SK-N-SH treated with all-trans-retinoic acid at 6 μM for 48 hours (cell line): ENCODE measurements around the gene MRPL58.

Source experiments
- ATAC-seq: fragments of 200-7000 bp; cut with Tn5 transposase; 3 replicates; pipeline ENCODE4 v1.9.1; 2020; ENCODE audit warnings: mild to moderate bottlenecking, moderate library complexity
- ARNTL ChIP-seq: fragments of 450-650 bp; formaldehyde crosslinking; IDR thresholded peaks from 2 replicates; pipeline ENCODE4 v1.5.0; 2020; ENCODE audit warnings: low read depth, mild to moderate bottlenecking, moderate library complexity, borderline replicate concordance
- BACH2 ChIP-seq: fragments of 250-450 bp; sonication (Bioruptor Pico); IDR thresholded peaks from 2 replicates; pipeline ENCODE4 v1.9.0; 2021; ENCODE audit warnings: mild to moderate bottlenecking, borderline replicate concordance
- CREB5 ChIP-seq: fragments of 250-450 bp; sonication (Bioruptor Pico); IDR thresholded peaks from 2 replicates; pipeline ENCODE4 v1.5.1; 2020; ENCODE audit warnings: low read depth, mild to moderate bottlenecking, moderate library complexity
- CSDC2 ChIP-seq: fragments of 250-450 bp; sonication (Bioruptor Pico); IDR thresholded peaks from 2 replicates; pipeline ENCODE4 v1.5.0; 2020; ENCODE audit warnings: mild to moderate bottlenecking, moderate library complexity
- CSRNP3 ChIP-seq: fragments of 250-450 bp; sonication (Bioruptor Pico); IDR thresholded peaks from 2 replicates; pipeline ENCODE4 v1.5.1; 2021; ENCODE audit warnings: mild to moderate bottlenecking, moderate library complexity
- GLIS3 ChIP-seq: fragments of 250-450 bp; sonication (Bioruptor Pico); IDR thresholded peaks from 2 replicates; pipeline ENCODE4 v1.5.0; 2020; ENCODE audit warnings: mild to moderate bottlenecking, moderate library complexity
- ISL1 ChIP-seq: fragments of 250-450 bp; sonication (Bioruptor Pico); IDR thresholded peaks from 2 replicates; pipeline ENCODE4 v2.1.2; 2022; ENCODE audit warnings: mild to moderate bottlenecking, moderate library complexity
- OSR1 ChIP-seq: fragments of 250-450 bp; sonication (Bioruptor Pico); IDR thresholded peaks from 2 replicates; pipeline ENCODE4 v1.8.0; 2022; ENCODE audit warnings: moderate library complexity, mild to moderate bottlenecking, inconsistent platforms
- PPARA ChIP-seq: fragments of 250-450 bp; sonication (Bioruptor Pico); IDR thresholded peaks from 2 replicates; pipeline ENCODE4 v1.5.0; 2020; ENCODE audit warnings: mild to moderate bottlenecking, borderline replicate concordance
- RARB ChIP-seq: fragments of 250-450 bp; sonication (Bioruptor Pico); IDR thresholded peaks from 2 replicates; pipeline ENCODE4 v1.8.0; 2021; ENCODE audit warnings: mild to moderate bottlenecking, moderate library complexity
- SNAI2 ChIP-seq: fragments of 250-450 bp; sonication (Bioruptor Pico); IDR thresholded peaks from 2 replicates; pipeline ENCODE4 v1.5.0; 2020; ENCODE audit warnings: mild to moderate bottlenecking, moderate library complexity
- TOX ChIP-seq: fragments of 250-450 bp; sonication (Bioruptor Pico); IDR thresholded peaks from 2 replicates; pipeline ENCODE4 v1.8.0; 2021; ENCODE audit warnings: mild to moderate bottlenecking, moderate library complexity, borderline replicate concordance
- TSHZ2 ChIP-seq: fragments of 250-450 bp; sonication (Bioruptor Pico); IDR thresholded peaks from 2 replicates; pipeline ENCODE4 v1.5.0; 2020; ENCODE audit warnings: mild to moderate bottlenecking, moderate library complexity
- ZFP3 ChIP-seq: fragments of 250-450 bp; sonication (Bioruptor Pico); IDR thresholded peaks from 2 replicates; pipeline ENCODE4 v1.5.0; 2020; ENCODE audit warnings: mild to moderate bottlenecking, moderate library complexity
- ZNF565 ChIP-seq: fragments of 450-650 bp; formaldehyde crosslinking; conservative IDR thresholded peaks from 2 replicates; pipeline ENCODE4 v1.5.0; 2020; ENCODE audit warnings: low read depth, mild to moderate bottlenecking, moderate library complexity
- ZNF70 ChIP-seq: fragments of 450-650 bp; formaldehyde crosslinking; IDR thresholded peaks from 2 replicates; pipeline ENCODE4 v1.5.0; 2020; ENCODE audit warnings: mild to moderate bottlenecking, moderate library complexity
- ZNF8 ChIP-seq: fragments of 450-650 bp; formaldehyde crosslinking; IDR thresholded peaks from 2 replicates; pipeline ENCODE4 v1.5.0; 2020; ENCODE audit warnings: mild to moderate bottlenecking, moderate library complexity
- TF ChIP-seq, protein P1 (sequence below): fragments of 250-450 bp; sonication (Bioruptor Pico); IDR thresholded peaks from 2 replicates; pipeline ENCODE4 v1.8.0; 2020; ENCODE audit warnings: mild to moderate bottlenecking, moderate library complexity, borderline replicate concordance
- TF ChIP-seq, protein P2 (sequence below): fragments of 250-450 bp; sonication (Bioruptor Pico); IDR thresholded peaks from 2 replicates; pipeline ENCODE4 v1.8.0; 2021; ENCODE audit warnings: low read depth, mild to moderate bottlenecking, moderate library complexity, borderline replicate concordance

The MRPL58 gene

DNA sequence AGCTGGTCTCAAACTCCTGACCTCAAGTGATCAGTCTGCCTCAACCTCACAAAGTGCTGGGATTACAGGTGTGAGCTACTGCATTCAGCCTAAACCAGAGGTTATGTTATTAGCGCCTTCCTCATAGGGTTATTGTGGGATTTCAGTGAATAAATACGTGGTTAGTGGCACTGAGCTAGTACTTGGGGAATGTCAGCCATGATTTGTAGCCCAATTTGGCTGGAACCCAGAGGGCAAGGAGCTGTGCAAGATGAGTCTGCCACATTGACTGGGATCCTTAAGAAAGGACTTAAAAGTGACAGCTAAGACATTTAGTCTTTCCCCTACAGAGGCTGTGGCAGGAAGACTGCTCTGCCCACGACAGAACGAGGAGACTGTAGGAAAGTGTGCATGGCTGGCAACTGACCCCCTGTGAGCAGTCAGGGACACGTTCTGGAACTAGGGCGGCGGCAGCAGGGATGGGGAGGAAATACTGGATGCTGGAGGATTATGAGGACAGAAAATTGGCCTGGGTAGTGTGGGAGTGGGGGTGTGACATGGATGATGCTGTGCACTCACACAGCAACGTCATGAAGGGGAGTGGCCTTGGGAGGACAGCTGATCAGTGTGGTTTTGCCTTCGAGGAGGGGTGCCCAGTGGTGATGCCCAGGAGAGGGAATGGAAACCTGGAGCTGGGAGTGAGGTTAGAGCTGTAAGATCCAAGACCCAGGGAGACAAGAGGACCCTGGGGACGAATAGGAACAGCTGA, 19.7 kb downstream of the MRPL58 start:
- peak; percentile 54 for ATAC-seq
- TF ChIP-seq CSRNP3 (CRISPR knock-in tag) (no peak), ZNF565 (CRISPR knock-in tag) (no peak), CREB5 (no peak), OSR1 (CRISPR knock-in tag) (no peak), TOX (CRISPR knock-in tag) (no peak), TSHZ2 (no peak), CSDC2 (no peak), ZFP3 (CRISPR knock-in tag) (no peak), SNAI2 (CRISPR knock-in tag) (no peak), ZNF8 (CRISPR knock-in tag) (no peak), RARB (CRISPR knock-in tag) (no peak), GLIS3 (CRISPR knock-in tag) (no peak), ARNTL (CRISPR knock-in tag) (no peak), BACH2 (CRISPR knock-in tag) (no peak), ZNF70 (CRISPR knock-in tag) (no peak), PPARA (CRISPR knock-in tag) (no peak)
- TF ChIP-seq, protein P1, sequence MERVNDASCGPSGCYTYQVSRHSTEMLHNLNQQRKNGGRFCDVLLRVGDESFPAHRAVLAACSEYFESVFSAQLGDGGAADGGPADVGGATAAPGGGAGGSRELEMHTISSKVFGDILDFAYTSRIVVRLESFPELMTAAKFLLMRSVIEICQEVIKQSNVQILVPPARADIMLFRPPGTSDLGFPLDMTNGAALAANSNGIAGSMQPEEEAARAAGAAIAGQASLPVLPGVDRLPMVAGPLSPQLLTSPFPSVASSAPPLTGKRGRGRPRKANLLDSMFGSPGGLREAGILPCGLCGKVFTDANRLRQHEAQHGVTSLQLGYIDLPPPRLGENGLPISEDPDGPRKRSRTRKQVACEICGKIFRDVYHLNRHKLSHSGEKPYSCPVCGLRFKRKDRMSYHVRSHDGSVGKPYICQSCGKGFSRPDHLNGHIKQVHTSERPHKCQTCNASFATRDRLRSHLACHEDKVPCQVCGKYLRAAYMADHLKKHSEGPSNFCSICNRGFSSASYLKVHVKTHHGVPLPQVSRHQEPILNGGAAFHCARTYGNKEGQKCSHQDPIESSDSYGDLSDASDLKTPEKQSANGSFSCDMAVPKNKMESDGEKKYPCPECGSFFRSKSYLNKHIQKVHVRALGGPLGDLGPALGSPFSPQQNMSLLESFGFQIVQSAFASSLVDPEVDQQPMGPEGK (CRISPR knock-in tag), result no peak
- TF ChIP-seq, protein P2, sequence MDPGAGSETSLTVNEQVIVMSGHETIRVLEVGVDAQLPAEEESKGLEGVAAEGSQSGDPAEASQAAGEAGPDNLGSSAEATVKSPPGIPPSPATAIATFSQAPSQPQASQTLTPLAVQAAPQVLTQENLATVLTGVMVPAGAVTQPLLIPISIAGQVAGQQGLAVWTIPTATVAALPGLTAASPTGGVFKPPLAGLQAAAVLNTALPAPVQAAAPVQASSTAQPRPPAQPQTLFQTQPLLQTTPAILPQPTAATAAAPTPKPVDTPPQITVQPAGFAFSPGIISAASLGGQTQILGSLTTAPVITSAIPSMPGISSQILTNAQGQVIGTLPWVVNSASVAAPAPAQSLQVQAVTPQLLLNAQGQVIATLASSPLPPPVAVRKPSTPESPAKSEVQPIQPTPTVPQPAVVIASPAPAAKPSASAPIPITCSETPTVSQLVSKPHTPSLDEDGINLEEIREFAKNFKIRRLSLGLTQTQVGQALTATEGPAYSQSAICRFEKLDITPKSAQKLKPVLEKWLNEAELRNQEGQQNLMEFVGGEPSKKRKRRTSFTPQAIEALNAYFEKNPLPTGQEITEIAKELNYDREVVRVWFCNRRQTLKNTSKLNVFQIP (CRISPR knock-in tag), result no peak

GRCh38 chr17:75032720-75033280, 20.3 kb downstream of the MRPL58 start:
- peak; percentile 12 for ATAC-seq
- TF ChIP-seq CREB5 (no peak), CSDC2 (no peak), TSHZ2 (no peak), CSRNP3 (CRISPR knock-in tag) (no peak), OSR1 (CRISPR knock-in tag) (no peak), ZNF70 (CRISPR knock-in tag) (no peak), ISL1 (CRISPR knock-in tag) (no peak)
